GM18502 (cell line): ENCODE results near the gene POLR1B.
"Not testable (repeated sequence)": the region's sequence is repeated elsewhere in the genome, so short reads cannot be mapped to it uniquely, and the experiment has no call there.

ENCODE experiments used
- ATAC-seq: cut with Tn5 transposase; IDR thresholded peaks from one replicate; pipeline ENCODE4 v1.9.1; 2021; ENCODE audit warnings: mild to moderate bottlenecking; ENCODE audit not compliant: unreplicated experiment, poor library complexity

The POLR1B gene

DNA sequence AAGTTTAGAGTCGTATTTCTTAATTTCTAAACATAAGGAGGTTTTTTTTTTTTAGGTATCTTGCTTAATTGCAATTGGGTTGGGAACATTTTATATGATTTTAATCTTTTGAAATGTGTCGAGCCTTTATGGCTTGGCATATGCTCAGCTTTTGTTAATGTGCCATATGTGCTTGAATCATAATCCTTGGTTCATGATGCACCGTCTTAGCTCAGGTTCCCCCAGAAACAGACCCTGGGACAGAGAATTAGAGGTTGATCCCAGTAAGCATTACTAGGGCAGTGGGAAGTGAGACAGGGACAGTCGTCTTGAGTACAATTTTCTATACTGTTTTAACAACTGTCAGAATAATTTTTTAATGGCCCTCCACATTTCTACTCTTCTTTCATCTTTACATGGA, 51.5 kb downstream of the POLR1B start:
- ATAC-seq, result no peak

DNA sequence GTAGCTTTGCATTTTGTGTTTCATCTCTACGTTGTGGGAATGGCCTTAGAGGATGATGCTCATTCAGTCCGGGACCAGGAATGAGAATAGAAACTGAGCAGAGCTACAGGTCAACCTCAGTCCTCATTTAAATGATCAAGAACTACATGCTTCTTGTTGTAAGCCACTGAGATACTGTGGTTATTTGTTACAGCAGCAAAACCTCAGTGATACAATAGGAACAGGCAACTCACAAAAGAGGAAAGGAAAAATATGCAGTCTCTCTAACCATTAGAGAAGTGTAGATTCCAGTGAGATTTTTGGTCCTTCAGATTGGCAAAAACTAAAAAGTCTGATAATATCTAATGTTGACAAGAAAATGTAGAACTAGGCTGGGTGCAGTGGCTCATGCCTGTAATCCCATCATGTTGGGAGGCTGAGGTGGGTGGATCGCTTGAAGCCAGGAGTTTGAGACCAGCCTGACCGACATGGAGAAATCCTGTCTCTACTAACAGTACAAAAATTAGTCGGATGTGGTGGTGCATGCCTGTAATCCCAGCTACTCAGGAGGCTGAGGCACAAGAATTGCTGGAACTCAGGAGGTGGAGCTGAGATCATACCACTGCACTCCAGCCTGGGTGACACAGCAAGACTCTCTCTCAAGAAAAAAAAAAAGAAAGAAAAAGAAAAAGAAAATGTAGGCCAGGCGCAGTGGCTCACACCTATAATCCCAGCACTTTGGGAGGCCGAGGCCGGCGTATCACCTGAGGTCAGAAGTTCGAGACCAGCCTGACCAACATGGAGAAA, 55.5 kb downstream of the POLR1B start:
- no peak for ATAC-seq

DNA sequence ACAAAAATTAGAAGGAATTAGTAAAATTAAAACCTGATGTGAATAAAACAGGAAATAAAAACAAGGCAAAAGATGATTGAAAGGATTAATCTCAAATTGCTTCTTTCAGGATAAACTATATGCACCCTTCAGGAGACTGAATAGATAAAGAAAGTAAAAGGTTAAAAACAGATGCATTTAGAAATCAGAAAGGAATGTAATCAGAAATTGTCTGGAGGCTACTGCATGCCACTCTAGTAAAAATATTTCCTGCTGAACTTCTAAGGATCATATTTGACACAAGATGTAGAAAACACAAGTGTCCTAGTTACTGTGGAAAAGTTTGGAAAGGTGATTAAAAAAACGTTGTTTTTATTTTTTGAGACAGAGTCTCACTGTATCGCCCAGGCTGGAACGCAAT, 58.4 kb downstream of the POLR1B start:
- ATAC-seq, result no peak

DNA sequence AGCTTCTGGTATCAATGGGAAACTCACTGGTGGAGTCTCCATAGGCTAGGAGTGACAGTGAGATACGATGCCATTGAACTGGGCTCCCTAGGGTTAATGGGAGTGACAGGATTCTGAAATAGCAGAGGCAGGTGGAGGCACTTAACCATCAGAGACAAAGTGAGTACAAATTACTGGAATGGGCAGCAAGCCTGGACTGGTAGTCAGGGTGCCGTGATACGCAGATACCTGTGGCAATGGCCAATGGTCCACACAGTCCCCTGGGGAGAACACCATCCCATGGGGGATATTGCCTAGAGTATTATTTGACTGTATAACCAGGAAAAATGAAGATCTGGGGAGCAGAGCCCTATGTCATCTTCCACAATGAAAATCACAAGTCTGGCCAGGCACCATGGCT, 59.5 kb downstream of the POLR1B start:
- ATAC-seq, result no peak

DNA sequence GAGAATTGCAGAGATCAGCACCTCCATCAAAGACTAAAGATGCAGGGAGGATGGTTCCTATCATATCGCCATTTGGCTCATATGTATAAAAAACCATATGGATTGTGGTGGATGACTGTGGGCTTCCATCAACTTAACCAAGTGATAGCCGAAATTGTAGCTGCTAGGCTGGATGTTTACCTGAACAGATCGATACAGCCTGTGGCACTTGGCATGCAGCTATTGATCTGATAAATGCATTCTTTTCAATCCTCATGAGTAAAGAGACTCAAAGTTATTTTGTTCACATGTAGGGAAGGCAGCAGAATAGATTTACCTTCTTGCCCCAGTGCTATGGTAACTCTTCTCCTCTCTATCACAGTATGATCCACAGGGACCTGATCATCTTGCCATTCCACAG, 60.7 kb downstream of the POLR1B start:
- ATAC-seq, result no peak

DNA sequence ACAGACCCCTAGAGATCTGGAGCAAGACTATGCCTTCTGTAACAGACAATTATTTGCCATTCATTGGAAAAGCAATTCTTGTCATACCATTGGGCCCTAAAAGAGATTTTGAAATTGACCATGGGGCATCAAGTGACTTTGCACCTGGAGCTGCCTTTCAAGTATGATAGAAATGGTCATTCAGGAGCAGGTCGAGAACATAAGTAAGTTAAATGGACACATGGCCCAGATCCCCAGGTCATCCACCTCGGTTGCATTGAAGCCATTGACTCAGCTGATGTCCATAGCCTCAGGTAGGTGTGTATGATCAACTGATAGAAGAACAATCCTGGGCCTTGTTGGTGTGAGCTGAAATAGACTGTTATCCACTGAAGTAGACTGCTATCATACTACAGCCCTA, 61.5 kb downstream of the POLR1B start:
- no peak for ATAC-seq

DNA sequence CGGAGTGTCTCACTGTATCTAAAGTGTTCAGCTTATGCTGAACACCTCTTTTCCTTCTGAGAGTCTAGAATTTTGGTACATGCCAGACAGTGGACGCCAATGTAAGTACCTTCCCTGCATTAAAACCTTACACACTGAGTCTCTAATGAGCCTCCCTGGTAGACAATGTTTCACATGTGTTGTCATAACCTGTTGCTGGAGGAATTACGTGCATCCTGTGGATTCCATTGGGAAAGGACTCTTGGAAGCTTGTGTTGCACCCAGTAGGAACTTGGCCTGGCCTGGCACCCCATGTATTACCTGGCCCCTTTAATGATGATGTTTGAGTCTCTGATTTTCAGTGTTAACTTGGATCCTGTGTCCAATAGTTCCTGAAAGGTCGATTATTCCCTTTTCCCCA, 62.7 kb downstream of the POLR1B start:
- ATAC-seq, result no peak

DNA sequence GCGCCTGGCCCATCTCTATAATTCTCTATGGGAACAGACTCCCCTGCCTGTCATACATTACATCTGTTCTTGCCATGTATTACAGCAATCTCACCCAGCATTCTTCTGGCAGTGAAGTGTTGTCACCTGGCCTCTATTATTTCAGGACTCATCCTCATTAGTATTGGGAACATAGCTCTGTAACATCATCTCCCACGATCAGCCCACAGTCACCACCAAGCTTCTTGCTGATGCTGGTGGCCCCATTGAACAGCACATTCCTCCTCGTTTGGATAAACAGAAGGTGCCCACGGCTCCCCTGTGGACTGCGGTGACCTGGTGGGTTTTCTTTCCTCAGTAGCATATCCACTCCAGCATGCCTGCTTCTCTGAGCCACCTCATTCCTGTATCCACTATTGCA, 63.7 kb downstream of the POLR1B start:
- no peak for ATAC-seq

DNA sequence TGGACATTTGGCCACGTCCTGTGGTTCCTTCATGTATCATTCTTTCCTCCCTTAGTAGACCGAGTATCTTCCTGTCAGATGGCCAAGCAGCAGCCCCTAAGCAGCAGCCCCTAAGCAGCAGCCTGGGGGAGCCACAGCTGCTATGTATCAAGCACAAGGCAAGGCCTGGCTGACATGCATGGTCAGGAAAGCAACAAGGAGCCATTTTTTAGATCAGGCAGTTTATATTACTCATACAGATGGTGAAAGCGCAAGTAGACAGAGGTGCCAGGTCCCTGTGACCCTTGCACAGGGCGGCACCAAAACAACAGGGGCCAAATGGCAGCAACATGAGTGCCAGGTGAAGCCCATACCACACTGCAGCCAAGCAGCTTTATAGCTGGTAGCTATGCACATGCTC, 64.3 kb downstream of the POLR1B start:
- ATAC-seq, result no peak

DNA sequence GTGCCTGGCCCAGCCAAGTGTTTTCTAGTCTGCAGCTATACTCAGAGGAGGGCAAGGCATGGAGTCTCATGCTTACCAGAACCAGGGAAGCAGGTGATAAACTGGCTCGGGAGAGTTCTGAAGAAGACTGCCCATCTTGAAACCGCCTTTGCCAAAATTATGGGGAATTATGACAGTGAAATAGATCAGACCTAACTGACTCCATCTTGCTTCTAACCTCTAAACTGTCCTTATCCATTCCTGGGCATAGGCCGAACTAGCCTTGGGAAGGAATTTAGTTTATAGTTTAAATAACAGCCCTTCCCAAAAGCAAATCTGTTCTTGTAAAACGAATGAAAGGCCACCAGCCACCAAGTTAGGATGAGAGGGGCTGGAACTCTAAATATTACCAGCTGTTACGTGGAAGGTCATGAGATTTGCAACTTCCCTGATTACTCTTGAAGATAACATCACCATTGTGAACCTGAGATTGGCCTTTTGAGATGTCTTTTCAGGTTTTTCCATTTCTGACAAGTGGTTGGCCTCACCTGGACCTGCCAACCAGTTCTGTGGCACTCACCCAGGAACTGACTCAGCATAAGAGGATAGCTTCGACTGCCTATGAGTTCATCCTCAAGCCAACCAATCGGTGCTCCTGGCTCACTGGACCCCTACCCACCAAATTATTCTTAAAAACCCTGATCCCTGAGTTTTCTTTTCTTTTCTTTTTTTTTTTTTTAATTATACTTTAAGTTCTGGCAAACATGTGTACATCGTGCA, 65.6 kb downstream of the POLR1B start:
- no peak for ATAC-seq

DNA sequence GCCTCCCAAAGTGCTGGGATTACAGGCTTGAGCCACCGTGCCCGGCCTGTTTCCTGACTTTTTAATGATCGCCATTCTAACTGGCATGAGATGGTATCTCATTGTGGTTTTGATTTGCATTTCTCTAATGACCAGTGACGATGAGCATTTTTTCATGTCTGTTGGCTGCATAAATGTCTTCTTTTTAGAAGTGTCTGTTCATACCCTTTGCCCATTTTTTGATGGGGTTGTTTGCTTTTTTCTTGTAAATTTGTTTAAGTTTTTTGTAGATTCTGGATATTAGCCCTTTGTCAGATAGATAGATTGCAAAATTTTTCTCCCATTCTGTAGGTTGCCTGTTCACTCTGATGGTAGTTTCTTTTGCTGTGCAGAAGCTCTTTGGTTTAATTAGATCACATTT, 67.1 kb downstream of the POLR1B start:
- ATAC-seq, result not testable (repeated sequence)

DNA sequence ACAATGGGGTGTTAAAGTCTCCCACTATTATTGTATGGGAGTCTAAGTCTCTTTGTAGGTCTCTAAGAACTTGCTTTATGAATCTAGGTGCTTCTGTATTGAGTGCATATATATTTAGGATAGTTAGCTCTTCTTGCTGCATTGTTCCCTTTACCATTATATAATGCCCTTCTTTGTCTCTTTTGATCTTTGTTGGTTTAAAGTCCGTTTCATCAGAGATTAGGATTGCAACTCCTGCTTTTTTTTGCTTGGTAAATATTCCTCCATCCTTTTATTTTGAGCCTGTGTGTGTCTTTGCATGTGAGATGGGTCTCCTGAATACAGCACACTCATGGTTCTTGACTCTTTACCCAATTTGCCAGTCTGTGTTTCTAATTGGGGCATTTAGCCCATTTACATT, 70.0 kb downstream of the POLR1B start:
- not testable (repeated sequence) for ATAC-seq

DNA sequence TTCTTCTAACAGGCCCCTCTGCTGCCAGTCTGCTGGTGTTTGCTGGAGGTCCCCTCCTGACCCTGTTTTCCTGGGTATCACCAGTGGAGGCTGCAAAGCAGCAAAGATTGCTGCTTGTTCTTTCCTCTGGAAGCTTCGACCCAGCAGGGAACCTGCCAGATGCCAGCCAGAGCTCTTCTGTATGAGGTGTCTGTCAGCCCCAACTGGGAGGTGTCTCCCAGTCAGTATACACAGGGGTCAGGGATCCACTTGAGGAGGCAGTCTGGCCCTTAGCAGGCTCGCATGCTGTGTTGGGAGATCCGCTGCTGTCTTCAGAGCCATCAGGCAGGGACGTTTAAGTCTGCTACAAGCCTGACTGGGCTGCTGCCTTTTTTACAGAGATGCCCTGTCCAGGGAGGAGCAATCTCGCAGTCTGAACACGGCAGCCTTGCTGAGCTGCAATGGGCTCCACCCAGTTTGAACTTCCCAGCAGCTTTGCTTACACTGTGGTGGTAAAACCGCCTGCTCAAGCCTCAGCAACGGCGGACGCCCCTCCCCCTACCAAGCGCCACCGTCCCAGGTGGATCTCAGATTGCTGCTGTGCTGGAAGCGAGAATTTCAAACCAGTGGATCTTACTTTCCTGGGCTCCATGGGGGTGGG, 72.1 kb downstream of the POLR1B start:
- no peak for ATAC-seq

DNA sequence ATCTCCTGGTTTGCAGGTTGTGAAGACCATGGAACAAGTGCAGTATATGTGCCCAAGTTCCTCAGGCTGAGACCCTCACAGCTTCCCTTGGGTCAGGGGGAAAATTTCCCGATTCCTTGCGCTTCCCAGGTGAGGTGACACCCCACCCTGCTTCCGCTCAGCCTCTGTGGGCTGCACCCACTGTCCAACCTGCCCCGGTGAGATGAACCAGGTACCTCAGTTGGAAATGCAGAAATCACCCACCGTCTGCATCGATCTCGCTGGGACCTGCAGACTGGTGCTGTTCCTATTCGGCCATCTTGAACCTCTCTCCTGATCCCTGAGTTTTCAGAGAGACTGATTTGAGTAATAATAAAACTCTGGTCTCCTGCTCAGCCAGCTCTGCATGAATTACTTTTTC, 72.8 kb downstream of the POLR1B start:
- no peak for ATAC-seq

DNA sequence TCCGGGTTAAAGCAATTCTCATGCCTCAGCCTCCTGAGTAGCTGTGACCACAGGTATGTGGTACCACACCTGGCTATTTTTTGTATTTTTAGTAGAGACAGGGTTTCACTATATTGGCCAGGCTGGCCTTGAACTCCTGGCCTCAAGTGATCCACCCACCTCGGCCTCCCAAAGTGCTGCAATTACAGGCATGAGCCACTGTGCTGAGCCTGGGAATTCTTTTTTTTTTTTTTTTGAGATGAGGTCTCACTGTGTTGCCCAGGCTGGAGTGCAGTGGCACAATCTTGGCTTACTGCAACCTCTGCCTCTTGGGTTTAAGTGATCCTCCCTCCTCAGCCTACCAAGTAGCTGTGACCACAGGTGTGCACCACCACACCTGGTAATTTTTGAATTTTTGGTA, 73.5 kb downstream of the POLR1B start:
- not testable (repeated sequence) for ATAC-seq

DNA sequence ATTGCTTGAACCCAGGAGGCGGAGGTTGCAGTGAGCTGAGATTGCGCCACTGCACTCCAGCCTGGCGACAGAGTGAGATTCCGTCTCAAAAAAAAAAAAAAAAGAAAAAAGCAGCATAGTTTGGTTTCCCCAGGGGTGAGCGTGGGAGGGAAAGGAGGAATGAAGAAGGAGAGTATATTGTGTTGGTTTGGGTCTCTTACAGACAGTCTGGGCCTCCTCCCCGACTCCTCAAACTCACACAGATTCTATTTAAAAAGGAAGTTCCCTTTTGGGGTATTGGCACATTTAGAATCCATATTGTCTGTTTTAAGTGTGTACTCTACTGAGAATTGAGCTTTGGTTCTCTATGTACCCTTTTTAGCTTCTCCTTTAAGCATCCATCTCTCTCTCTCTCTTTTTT, 76.1 kb downstream of the POLR1B start:
- no peak for ATAC-seq

DNA sequence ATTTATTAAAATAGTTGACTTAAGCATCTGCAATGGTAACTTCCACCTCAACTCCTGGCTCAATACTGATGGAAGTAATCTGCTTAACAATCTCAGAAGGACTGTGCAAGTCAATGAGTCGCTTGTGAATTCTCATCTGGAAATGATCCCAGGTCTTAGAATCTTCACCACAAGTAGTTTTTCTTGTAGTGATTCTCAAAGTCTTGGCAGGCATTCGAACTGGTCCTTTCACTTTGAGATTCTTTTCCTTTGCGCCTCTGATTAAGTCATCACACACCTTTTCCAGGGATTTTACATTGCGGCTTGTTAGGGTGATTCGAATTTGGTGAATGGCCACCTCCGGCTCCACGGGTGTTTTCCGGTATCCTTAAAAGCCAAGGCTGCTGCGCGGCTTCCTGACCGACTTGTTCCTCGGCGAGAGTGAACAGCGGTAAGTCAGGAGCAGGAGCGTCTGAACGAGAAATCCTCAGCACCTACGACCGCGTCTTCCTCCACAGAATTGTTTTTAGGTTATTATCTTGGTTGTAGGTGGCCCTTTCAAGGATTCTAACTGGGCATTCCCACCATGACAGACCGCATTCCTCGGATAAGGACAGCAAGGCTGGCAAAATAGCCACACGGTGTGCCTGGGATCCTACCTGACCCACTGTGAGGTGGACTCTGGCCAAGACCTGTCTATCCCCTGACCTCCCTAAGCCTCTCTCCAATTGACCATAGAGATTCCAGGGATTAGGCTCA, 79.7 kb downstream of the POLR1B start:
- ATAC-seq, result no peak

DNA sequence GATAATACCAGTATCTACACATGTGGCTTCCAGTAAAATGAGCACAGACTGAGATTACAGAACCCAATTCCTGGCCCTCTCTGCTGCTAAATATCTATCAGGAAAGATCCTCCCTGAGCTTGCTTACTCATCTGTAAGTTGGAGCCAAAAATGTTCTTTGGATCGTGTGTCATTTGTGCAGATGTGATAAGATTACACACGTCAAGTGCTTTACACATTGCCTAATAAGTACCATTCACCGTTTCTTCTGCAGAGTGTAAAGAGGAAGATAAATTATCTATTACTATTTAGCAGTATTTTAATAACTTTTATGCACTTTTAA, 80.2 kb downstream of the POLR1B start:
- ATAC-seq, result no peak

DNA sequence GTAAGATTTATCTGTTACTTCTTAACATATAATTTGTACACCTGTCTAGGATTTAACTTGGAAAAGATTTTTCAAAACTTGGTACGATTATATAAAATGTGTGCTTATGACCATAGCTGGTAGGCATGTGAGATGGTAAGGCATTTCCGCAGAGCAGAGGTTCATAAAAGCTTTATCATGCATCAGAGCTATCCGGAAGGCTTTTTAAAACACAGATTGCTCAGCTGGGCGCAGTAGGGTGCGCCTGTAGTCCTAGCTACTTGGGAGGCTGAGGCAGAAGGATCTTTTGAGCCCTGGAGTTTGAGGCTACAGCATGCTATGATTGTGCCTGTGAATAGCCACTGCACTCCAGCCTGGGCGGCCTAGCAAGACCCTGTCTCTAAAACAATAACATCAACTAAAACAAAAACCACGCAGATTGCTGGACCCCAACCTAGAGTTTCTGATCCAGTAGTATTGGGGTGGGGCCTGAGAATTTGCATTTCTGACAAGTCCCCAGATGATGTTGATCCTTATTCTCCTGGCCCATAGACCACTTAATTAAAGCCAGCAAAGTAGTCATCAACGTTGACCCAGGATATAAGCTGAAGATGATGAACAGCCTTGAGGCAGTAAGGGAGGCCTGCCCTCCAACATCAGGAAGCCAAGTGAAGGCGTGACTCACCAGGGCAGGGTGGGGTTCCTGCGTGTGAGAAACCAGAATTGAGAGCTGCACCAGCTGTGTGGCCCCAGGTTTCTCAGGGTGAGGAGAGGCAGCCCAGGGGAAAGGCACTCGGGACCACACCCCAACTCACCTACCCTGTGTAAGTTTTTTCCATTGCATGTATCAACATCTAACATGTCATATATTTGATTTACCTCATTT, 81.9 kb downstream of the POLR1B start:
- ATAC-seq, result peak; percentile 88
